OCI-LY1 (cell line): ENCODE data around the gene GAD2.

Experiments used
- H2AFZ ChIP-seq: fragments of 200-600 bp; sonication (generic), shearing (Covaris generic); 2 replicates; pipeline ENCODE4 v1.6.0; 2014; ENCODE audit warnings: antibody characterized with exemption, mild to moderate bottlenecking, low read length
- H3F3A ChIP-seq: fragments of 200-600 bp; sonication (generic), shearing (Covaris generic); 2 replicates; pipeline ENCODE4 v1.6.0; 2014; ENCODE audit warnings: mild to moderate bottlenecking, antibody characterized with exemption, low read length, moderate library complexity; ENCODE audit not compliant: insufficient read depth
- H3K27ac ChIP-seq: fragments of 200-600 bp; sonication (generic); 2 replicates; pipeline ENCODE4 v1.5.1; 2014; ENCODE audit warnings: low read length, mixed run types, mild to moderate bottlenecking, low read depth; ENCODE audit not compliant: poor library complexity, severe bottlenecking
- H3K27me3 ChIP-seq: fragments of 200-600 bp; sonication (generic); 2 replicates; pipeline ENCODE4 v1.6.0; 2014; ENCODE audit warnings: antibody characterized with exemption, mild to moderate bottlenecking, low read length, moderate library complexity; ENCODE audit not compliant: insufficient read depth
- H3K36me3 ChIP-seq: fragments of 200-600 bp; sonication (generic); 2 replicates; pipeline ENCODE4 v1.6.1; 2014; ENCODE audit warnings: mild to moderate bottlenecking, antibody characterized with exemption, low read length, moderate library complexity, mixed read lengths; ENCODE audit not compliant: insufficient read depth
- H3K4me1 ChIP-seq: fragments of 200-600 bp; sonication (generic); 2 replicates; pipeline ENCODE4 v1.5.1; 2014; ENCODE audit warnings: mild to moderate bottlenecking, low read length, moderate library complexity; ENCODE audit not compliant: insufficient read depth, severe bottlenecking
- H3K4me2 ChIP-seq: fragments of 200-600 bp; sonication (generic), shearing (Covaris generic); 2 replicates; pipeline ENCODE4 v1.6.1; 2014; ENCODE audit warnings: low read length
- H3K4me3 ChIP-seq: fragments of 200-600 bp; sonication (generic); 2 replicates; pipeline ENCODE4 v1.5.1; 2014; ENCODE audit warnings: low read length, low read depth, mild to moderate bottlenecking, mixed read lengths; ENCODE audit not compliant: poor library complexity, severe bottlenecking
- H3K79me2 ChIP-seq: fragments of 200-600 bp; shearing (Covaris generic); 2 replicates; pipeline ENCODE4 v1.6.1; 2016; ENCODE audit warnings: mixed run types, low read length, mixed read lengths; ENCODE audit not compliant: insufficient read depth
- H3K9ac ChIP-seq: fragments of 200-600 bp; sonication (generic), shearing (Covaris generic); 2 replicates; pipeline ENCODE4 v1.6.1; 2014; ENCODE audit warnings: mild to moderate bottlenecking, low read length, mixed read lengths
- H3K9me2 ChIP-seq: fragments of 200-600 bp; sonication (generic), shearing (Covaris generic); 2 replicates; pipeline ENCODE4 v1.6.1; 2014; ENCODE audit warnings: low read depth, mild to moderate bottlenecking, low read length, mixed read lengths
- H3K9me3 ChIP-seq: fragments of 200-600 bp; shearing (Covaris generic); 2 replicates; pipeline ENCODE4 v1.6.1; 2014; ENCODE audit warnings: low read length, mixed read lengths
- H4K20me1 ChIP-seq: fragments of 200-600 bp; sonication (generic), shearing (Covaris generic); 2 replicates; pipeline ENCODE4 v1.6.0; 2016; ENCODE audit warnings: mild to moderate bottlenecking, low read length; ENCODE audit not compliant: insufficient read depth
- EZH2 ChIP-seq: fragments of 200-600 bp; sonication (generic), shearing (Covaris generic); IDR thresholded peaks from 2 replicates; pipeline ENCODE4 v1.8.0; 2017; ENCODE audit warnings: borderline replicate concordance, mixed run types, mild to moderate bottlenecking, antibody characterized with exemption, low read length, moderate library complexity, mixed read lengths
- TF ChIP-seq, protein P1 (sequence below): fragments of 200-600 bp; sonication (generic), shearing (Covaris generic); IDR thresholded peaks from 2 replicates; pipeline ENCODE4 v1.5.1; 2017; ENCODE audit warnings: mild to moderate bottlenecking, antibody characterized with exemption, low read length, moderate library complexity, mixed read lengths

GAD2 gene

GRCh38 chr10:26303366-26303765 is 86.8 kb downstream of the GAD2 start:
- no peak overlapping the region for H3K9ac ChIP-seq
- no peak overlapping the region for H3K4me3 ChIP-seq
- H3K4me2 ChIP-seq = no peak overlapping the region
- no peaks in the 10 kb centered on the region for H3K4me1 ChIP-seq
- peaks cover 10% of the 10 kb centered on the region; the same call in 1 of the 2 replicates for H3K27me3 ChIP-seq
- H3F3A ChIP-seq = no peaks in the 10 kb centered on the region
- no peaks in the 10 kb centered on the region for H3K36me3 ChIP-seq
- H3K9me2 ChIP-seq = no peaks in the 10 kb centered on the region
- H3K9me3 ChIP-seq = no peaks in the 10 kb centered on the region
- TF ChIP-seq, protein P1, sequence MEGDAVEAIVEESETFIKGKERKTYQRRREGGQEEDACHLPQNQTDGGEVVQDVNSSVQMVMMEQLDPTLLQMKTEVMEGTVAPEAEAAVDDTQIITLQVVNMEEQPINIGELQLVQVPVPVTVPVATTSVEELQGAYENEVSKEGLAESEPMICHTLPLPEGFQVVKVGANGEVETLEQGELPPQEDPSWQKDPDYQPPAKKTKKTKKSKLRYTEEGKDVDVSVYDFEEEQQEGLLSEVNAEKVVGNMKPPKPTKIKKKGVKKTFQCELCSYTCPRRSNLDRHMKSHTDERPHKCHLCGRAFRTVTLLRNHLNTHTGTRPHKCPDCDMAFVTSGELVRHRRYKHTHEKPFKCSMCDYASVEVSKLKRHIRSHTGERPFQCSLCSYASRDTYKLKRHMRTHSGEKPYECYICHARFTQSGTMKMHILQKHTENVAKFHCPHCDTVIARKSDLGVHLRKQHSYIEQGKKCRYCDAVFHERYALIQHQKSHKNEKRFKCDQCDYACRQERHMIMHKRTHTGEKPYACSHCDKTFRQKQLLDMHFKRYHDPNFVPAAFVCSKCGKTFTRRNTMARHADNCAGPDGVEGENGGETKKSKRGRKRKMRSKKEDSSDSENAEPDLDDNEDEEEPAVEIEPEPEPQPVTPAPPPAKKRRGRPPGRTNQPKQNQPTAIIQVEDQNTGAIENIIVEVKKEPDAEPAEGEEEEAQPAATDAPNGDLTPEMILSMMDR = no peak
- TF ChIP-seq EZH2 = no peak
- H3K27ac ChIP-seq = no peak overlapping the region
- no peaks in the 10 kb centered on the region for H4K20me1 ChIP-seq
- no peaks in the 10 kb centered on the region for H3K79me2 ChIP-seq
- no peak overlapping the region for H2AFZ ChIP-seq

GRCh38 chr10:26310361-26310760 is 93.8 kb downstream of the GAD2 start:
- H3K4me1 ChIP-seq = no peaks in the 10 kb centered on the region
- no peak overlapping the region for H2AFZ ChIP-seq
- no peak overlapping the region for H3K27ac ChIP-seq
- no peak overlapping the region for H3K9ac ChIP-seq
- H3K9me3 ChIP-seq = no peaks in the 10 kb centered on the region
- no peak overlapping the region for H3K4me3 ChIP-seq
- no peaks in the 10 kb centered on the region for H3F3A ChIP-seq
- TF ChIP-seq EZH2 = no peak
- no peaks in the 10 kb centered on the region for H4K20me1 ChIP-seq
- H3K4me2 ChIP-seq = no peak overlapping the region
- no peaks in the 10 kb centered on the region for H3K79me2 ChIP-seq
- H3K9me2 ChIP-seq = no peaks in the 10 kb centered on the region
- H3K27me3 ChIP-seq = peaks cover 10% of the 10 kb centered on the region; the same call in 1 of the 2 replicates
- no peaks in the 10 kb centered on the region for H3K36me3 ChIP-seq

- Histone ChIP-seq H2AFZ (no peak overlapping the region), H4K20me1 (no peaks in the 10 kb centered on the region), H3K4me2 (no peak overlapping the region), H3K79me2 (no peaks in the 10 kb centered on the region), H3K9me3 (no peaks in the 10 kb centered on the region), H3K9ac (no peak overlapping the region), H3K27ac (no peak overlapping the region), H3K4me3 (no peak overlapping the region), H3K9me2 (no peaks in the 10 kb centered on the region), H3K4me1 (no peaks in the 10 kb centered on the region), H3K36me3 (no peaks in the 10 kb centered on the region), H3K27me3 (peaks cover 10% of the 10 kb centered on the region; the same call in 1 of the 2 replicates), H3F3A (no peaks in the 10 kb centered on the region)
- TF ChIP-seq, protein P1 = no peak
Measured at GRCh38 chr10:26311383-26311940, 94.9 kb downstream of the GAD2 start.
